Dedifferentiated amniotic fluid mesenchymal stem cell (primary cell): ENCODE data around the gene RPL18.
"Not testable (repeated sequence)": the region's sequence is repeated elsewhere in the genome, so short reads cannot be mapped to it uniquely, and the experiment has no call there.

Experiments used
- DNase-seq: peaks from one replicate; pipeline ENCODE4 v3.0.0-alpha.2; 2016; ENCODE audit errors: extremely low spot score

RPL18 gene

GRCh38 chr19:48588670-48589401, 30.1 kb downstream of the RPL18 start:
- DNase-seq, result peak; percentile 87

DNA sequence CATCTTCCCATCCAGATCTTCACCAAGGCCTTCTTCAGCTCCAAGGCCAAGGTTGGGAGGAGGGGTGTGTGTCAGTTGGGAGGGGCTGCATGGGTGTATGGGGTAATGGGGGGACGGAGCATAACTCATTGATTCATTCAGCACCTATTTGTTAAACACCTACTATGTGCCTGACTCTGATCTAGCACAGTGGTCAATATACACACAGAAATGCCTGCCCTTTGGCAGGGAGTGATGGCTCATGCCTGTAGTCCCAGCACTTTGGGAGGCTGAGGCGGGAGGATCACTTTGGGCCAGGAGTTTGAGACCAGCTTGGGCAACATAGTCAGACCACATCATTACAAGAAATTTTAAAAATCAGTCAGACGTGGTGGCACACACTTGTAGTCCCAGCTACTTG, 31.6 kb downstream of the RPL18 start:
- DNase-seq, result no peak

GRCh38 chr19:48582168-48582567, 36.8 kb downstream of the RPL18 start:
- no peak for DNase-seq

GRCh38 chr19:48578891-48579290, 40.1 kb downstream of the RPL18 start:
- no peak for DNase-seq

DNA sequence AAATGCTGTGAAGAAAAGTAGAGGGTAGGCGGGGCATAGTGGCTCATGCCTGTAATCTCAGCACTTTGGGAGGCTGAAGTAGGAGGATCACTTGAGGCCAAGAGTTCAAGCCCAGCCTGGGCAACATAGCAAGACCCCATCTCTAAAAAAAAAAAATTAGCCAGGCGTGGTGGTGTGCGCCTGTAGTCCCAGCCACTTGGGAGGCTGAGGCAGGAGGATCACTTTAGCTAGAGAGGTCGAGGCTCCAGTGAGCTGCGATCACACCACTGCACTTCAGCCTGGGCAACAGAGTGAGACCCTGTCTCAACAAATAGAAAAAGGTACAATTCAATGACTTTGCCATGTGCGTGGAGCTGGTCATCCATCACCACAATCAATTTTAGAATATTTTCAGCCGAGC, 41.1 kb downstream of the RPL18 start:
- DNase-seq, result not testable (repeated sequence)

DNA sequence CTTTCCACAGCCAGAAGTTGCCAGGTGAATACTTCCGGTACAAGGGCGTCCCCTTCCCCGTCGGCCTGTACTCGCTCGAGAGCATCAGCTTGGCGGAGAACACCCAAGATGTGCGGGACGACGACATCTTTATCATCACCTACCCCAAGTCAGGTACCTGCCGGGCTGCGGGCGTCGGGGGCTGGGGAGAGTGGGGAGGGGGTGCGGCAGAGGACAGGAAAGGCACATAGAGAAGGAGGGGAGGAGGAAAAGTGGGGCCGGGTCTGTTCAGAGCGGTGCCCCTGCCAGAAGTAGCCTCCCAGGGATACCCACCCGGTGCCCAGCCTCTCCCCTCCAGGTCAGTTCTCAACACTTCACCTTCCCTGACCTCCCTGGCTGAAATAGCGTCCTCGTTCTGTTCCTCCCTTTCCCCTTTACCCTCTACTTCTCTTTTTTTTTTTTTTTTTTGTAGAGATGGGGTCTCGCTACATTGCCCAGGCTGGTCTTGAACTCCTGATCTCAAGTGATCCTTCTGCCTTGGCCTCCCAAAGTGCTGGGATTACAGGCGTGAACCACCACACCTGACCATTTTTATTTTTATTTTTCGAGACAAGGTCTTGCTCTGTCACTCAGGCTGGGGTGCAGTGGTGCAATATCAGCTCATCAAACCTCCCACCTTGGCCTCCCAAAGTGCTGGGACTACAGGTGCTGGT, 42.9 kb downstream of the RPL18 start:
- no peak for DNase-seq

DNA sequence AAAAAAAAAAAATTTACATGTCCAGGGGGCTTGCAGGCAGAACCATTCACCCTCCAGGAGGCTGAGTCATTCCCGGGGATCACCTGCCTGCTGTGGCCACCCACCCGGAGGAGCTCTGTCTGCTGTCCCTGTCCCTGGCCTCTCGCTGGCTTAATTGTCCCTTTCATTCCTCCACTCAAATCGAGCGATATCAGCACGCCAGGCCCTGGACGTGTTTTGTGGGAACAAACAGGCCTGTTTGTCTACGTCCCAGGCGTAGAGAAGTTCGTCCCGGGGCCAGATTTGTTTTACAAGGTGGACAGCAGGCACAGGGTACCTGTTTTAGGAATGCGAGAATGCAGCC, 45.8 kb downstream of the RPL18 start:
- no peak for DNase-seq

DNA sequence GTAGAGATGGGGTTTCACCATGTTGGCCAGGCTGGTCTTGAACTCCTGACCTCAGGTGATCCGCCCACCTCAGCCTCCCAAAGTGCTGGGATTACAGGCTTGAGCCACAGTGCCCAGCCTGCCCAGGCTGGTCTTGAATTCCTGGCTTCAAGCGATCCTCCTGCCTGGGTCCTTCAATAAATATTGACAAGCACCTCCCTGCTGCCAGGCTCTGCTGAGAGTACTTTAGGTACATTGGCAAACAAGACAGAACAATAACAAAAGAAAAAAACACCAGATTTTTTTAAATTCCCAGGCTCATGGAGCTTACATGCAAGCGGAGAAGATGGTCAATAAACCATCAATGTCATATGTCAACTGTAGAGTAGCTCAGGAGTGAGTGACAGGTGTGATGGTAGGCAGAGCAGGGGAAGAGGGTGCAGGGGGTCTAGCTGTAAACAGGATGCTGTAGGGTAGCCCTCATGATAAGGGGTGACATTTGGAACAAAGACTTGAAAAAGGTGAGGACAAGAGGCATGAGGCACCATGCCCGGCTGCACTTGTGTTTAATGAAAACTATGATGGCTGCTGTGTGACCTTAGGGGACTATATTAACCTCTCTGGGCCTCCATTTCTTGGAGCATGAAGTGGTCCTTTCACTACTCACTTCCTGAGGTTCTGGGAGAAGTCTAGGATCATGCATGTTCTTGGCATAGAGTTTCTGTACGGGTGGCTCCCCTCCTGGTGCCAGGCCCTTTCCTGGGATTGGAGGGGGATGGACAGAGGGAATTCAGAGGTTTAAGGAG, 47.4 kb downstream of the RPL18 start:
- no peak for DNase-seq

DNA sequence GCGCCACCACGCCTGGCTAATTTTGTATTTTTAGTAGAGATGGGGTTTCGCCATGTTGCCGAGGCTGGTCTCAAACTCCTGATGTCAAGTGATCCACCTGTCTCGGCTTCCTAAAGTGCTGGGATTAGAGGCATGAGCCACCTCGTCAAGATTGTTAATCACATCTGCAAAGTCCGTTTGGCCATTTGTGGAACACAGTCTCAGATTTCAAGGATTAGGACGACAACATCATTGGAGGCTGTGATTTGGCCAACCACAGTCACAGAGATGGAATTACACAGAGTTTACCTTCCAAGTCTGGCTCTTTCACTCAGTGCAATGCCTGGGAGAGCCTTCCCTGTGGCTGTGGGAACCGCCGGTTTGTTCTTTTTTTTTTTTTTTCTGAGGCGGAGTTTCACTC, 49.2 kb downstream of the RPL18 start:
- DNase-seq, result no peak

GRCh38 chr19:48568345-48568886, 50.6 kb downstream of the RPL18 start:
- peak; percentile 85 for DNase-seq
